Astrocyte of the hippocampus (primary cell): ENCODE measurements around the gene IGSF11.

ENCODE experiments used
- DNase-seq: peaks from one replicate; pipeline ENCODE4 v3.0.0; 2011; ENCODE audit warnings: low read depth, low spot score

The IGSF11 gene

DNA sequence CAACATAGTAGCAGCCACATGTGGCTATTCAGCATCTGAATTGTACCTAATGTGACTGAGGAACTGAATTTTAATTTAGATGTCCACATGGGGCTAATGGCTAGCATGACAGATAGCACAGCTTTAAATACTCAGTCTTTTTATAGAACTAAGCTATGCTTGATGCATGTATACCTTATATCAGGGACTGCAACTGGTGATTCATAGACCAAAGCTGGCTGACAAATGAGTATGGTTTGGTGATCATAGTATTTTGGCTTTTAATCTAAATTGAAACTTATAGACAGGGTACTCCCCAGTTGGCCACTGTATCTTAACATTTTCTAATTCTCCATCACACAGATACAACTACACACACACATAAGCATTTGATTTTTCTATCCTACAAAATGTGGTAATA is 83.6 kb downstream of the IGSF11 start:
- DNase-seq: no peak

DNA sequence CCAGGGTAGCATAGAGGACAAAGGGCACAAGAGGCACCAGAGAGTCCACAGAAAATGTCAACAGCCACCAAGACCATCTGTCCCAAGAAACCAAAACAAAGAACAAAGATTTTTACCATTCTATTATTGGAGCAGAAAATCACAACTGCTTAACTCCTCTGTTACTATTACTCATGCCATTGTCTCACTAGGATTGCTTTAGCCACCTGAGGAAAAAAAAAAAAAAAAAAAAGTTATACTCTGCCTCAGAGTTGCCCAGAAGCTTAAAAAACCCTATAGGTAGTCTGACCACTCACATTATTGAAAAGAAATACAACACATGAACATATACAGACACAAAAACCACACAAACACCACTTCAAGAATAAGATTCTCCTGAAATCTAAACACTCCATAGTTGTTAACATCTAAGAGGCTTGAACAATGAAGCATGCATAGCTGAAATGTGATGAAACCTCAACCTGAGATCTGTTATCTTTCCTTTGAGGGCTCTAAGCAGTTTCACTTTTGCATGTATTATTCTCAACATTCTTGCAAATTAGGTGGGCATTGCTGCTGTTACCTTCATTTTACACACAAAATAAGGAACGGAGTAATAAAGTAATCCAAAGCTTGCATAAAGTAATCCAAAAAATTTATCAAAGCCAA is 85.4 kb downstream of the IGSF11 start:
- DNase-seq: peak; percentile 4

DNA sequence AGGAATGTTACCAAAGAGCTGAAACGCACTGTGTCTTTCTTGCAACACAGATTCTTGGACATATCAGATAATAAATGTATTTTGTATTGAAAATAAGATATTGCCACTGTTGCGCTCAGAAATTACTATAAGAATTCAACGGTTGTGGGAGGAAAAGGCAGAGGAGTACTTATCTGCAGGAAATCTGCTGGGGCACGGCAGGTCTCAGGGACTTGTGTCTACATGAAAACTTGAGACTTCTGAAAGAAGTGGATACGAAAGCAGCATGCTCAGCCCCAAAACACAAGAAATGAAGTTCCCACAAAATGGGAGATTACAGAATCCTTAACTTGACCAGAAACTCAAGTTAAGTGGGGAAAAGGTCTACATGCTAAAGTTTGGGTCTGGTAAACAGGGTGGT is 86.5 kb downstream of the IGSF11 start:
- DNase-seq: no peak

DNA sequence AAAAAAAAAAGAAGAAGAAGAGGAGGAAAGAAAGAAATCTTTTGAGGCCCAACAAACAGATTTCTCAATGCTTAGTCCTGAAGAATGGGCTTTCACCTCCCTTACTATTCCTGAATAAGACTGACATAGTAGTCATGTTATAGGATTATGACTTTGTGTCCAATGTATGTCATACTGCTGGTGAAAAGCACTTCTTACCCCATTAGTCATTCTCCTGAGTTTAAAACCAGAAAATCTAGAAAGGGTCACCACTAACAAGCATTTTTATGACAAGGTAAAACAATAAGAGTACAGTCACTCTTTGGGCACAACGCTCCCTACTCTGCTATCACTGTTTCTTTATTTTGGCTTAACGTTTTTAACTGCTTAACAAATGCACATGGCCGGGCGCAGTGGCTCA is 88.2 kb downstream of the IGSF11 start:
- DNase-seq: no peak

DNA sequence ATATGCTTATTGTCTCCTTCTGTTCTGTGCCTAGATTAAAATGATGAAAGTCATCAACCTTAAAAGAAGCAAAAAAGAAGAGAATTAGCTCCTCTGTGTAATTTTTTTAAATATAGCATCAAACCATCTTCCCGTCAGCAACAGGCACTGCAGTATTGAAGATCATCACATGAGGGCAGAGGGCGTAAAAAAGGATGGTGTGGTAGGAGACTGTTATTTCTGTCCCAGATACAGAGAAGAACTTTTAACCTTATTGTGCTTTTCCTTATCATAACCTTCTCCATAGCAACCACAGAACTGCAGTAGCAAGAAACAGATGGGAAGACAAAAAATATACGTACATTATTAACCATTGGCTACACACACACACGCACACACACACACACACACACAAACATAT is 88.8 kb downstream of the IGSF11 start:
- DNase-seq: no peak

DNA sequence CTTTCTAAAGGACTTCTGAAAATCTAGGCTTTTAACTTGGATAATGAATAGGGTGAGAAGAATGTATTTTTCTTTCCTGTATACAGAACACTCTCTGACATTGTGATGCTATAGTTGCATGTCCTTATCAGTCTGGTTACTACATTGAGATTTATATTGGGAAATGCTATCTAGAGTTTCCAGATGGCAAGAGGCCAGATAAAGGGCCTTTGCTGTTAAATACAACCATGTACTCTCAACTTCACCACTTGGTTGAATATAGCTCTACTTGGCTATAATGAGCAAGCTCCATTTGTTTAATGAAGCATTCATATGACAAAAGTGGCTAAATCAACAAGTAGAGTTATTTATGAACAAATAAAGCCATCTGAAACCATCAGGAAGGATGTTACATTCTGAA is 91.0 kb downstream of the IGSF11 start:
- DNase-seq: no peak

DNA sequence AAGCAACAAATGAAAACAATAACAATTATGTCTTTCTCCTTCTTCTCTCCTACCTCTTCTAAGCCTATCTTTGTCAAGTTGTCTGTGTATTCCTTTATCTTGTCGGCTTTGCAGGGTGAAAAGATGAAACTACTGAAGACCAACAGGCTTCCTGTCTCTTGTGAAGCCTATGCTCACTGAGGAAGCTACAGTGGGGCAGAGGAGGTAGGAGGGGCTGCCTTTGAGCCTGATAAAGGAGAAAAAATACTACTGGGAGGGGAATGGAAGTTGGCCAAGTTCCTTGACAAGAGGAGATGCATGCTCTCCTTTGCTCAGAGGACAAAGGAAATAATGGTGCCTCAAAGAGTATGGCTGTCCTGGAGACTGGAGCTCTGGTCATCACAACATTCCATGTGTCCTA is 92.0 kb downstream of the IGSF11 start:
- no peak for DNase-seq

DNA sequence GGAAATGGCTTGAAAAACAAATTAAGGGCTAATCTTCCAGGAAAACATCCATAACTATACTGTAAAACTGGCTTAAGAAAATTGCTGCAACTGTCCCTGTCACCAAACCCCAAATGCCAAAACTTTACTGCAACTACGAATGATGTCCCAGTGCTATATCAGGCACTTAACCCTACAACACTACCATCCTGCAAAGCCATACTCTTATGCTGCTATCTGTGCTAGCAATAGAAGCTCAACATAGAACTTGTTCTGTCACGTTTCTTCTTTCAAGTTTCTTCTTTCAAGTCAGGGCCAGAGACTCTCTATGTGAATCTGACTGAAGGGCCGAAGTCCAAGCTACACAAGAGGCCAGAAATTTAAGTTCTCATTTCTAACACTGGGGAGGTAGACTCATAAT is 92.5 kb downstream of the IGSF11 start:
- no peak for DNase-seq

DNA sequence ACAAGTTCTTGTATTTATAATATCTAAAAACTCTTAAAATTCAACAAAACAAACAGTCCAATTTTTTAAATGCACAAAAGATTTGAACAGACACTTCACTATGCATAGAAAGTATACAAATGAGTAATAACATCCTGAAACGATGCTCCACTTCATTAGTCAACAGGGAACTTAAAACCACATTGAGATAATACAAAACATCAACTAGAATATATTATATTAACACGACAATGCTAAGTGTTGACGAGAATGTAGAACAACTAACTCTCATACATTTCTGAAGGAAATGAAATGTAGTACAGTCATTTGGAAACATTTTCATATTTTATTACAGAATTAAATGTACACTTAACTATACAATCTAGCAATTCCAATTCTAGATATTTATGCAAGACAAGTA is 93.4 kb downstream of the IGSF11 start:
- DNase-seq: no peak

DNA sequence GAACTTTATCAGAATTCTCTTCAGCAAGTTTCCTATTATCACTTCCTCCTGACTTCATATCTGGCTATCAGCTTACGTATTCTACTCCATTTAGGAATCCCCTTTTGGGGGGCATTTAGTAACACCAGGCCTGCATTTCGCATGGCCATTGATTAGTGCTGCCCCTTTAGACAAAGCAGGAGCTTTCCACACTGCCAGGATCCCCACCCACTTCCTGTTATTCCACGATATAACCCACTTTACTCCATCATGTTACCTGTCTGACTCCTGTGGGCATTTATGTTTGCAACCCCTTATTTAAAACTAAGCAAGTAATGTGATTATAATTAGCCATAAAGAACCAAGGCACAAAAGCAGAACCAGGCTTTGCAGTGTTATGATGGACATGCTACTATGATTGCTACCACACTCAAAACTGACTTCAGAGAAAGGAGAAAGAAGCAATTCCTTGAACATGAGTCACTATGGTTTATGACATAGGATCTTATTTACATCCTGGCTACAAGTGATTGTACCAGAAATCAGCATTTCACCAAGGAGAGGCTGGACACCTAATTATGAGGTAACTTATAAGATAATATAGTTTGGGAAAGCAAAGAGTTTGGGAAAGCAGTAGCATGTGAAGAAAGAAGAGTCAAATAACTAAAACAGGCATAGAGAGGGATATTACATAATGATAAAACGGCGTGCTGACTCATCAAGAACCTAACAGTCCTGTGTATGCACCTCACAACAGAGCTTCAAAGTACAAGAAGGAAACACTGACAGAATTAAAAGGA is 96.3 kb downstream of the IGSF11 start:
- DNase-seq: peak; percentile 26

DNA sequence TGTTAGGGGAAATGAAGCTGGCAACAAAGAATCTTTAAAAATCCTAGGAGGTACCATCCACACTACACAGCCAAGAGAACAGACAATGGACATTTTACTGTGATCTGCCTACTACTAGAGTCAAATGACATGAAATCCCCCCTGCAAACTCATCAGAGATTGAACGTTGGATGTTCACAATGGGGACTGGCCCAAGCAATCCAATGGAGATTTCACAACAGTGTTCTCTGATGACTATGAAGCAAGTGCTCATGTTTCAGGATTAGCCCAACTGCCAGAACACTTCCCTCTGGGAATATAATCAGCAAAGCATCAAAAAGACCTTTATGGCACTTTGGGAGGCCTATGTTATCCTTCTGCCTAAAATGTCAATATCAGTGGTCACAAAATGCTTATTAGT is 97.8 kb downstream of the IGSF11 start:
- DNase-seq: no peak

DNA sequence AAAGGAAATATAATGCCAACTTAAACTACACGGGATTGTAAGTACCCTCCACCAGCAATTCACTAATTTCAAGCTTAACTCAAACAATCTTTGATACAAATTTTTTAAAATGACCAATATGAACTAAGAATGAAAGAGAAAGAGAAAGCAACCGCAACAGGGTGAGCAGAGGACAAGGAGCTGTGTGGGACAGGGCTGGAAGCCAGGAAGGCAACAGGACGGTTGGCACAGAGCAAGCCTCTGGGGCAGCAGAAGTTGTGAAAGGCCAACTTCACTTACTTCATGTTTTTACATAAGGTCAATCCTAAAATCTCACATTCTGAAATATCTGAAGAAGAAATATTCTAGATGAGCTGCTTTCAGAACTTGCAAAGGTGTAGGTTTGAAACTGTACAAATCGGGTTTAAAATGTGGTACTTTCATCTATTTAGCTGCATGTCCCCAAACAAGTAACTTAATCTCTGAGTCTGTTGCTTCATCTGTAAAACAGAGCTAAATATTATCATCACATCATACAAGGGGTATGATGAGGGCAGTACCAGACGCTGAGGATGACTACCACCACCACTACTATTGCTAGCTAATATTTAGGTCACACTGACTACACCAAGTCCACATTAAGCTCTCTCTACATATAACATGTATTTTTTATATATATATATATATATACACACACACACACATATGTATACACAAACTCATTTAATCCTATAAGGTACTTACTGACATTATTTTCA is 101.7 kb downstream of the IGSF11 start:
- DNase-seq: no peak

DNA sequence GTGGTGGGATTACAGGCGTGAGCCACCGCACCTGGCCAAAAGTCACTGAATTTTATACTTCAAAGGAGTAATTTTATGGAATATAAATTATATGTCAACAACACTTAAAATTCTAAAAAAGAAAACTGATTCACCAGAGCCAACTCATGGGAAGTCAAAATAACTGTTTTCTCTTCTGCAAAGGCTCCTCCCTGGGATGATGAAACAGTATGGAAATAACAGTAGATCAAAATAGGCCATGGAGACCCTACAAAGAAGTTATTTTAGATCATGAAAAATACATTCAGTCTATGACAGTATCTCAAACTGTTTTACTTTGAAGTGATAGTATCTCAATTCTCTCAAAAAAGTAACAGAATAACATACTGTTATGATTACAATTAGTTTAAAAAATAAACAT is 102.7 kb downstream of the IGSF11 start:
- DNase-seq: no peak

DNA sequence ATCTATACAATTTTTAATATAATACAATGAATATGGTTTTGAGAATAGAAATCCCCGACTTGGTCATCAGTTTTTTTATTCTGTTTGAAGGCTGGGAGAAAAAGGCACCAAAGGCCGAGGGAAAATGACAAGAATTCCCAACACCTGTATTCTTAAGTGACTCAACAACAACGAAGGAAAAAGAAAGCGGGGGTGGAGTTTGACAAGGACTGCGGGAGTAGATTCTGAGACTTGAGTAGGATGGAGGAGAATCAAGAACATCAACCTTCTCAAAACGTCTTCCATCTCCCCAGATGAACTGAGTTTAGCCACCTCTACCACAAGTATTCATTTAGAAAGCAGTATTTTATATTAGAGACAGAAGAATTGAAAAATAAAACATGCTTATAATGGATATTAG is 107.2 kb downstream of the IGSF11 start:
- no peak for DNase-seq

DNA sequence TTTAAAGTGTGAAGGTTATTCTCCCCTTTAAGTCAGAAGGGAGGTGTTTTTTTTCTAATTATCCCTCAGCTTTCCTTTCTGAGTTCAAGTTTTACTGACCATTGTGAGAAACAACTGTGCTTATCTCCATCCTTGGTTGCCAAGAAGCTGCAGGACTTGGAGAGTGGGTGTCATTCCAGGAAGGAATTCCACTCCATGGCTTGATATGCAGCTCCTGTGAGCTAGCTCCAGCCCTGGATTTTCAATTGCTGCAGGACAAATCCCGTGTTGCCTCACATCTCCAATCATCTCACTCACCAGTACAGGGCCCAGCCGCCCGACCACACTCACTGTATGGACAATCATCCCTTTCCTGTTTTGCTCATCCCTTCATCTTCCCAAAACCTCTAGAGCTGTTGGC is 122.5 kb downstream of the IGSF11 start:
- no peak for DNase-seq

DNA sequence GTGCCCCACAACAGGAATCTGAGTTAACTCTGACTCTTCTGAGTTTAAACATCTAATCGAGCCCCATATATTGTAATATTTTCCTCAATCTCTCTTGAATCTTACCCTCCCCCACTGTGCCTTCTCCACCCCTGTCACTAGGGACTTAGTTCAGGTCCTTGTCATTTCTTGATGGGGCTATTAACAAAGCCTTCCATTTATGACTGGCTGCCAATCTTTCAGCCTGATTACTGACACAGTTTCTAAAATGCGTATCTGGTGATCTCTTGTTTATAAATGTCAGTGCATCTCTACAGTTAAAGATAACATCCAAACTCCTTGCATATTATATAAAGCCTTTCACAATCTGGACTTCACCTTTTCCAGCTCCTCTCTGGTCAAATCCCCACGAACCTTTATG is 124.3 kb downstream of the IGSF11 start:
- no peak for DNase-seq

DNA sequence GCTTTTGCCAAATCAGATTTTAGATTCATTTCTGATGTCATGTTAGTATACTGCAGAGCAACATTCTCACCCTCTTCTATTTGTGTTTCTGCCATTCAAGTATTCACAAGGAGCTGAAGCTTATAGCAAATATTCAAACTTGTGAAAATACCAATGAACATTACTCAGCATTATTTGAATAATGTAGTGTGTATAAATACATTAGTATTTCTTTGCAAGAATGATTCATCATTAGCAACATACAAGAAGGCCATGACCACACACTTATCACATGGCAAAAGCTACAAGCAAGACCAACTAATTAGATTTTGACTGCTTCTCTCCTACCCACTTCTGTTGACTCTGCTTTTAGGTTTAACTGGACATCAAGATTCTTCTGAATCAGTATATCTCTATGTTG is 124.9 kb downstream of the IGSF11 start:
- peak; percentile 25 for DNase-seq

DNA sequence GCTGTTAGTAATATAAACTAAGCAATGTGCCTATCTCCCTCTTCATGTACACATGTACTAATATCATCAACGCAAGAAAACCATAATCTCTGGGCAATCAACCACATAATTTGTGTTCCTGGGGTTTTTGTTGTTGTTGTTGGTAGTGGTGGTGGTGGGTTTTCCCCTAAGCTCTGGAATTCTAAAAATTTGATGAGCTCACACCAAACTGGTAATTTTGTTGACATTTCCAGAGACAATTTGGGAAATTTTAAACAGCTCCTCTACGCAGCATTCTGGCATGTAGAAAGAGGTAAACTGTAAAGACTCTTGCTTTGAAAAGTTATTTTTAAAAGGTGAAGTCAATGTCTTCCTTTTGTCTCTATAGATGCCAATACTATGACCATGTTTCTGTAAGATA is 126.7 kb downstream of the IGSF11 start:
- DNase-seq: peak; percentile 46

DNA sequence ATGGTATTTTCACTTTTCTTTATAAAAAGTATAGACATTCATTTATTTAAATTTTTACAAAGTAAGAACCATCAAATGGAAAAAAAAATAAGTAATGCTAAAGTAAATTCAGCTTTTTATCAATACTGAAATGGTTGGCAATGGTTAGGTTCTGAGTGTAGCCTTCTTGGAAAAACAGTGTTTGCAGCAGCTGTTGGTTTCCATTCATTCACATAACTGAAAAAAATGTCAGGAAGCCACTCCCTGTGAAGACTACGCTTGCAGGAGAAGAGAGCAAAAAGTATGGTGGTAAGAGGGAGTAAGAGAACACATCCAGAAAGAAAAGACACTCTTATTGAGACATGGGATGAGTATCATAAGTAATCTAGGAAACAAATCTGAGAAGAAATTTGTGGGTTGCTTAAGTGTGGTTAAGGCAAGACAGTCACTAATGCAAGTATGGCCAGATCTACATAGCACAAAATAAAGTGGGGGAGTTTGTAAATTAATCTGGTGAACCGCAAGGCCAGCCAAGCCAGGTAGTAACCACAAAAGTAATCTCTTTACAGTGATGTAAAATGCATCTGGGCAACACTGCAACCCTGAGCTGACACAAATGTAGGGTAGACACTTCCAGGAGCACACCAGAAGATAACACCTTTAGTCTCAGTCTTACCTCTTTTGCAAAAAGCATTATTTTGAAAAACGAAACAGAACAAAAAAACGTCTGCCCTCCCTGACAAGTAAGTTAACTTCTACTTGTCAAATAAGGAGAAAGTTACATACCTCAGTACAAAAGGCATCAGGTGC is 133.7 kb downstream of the IGSF11 start:
- DNase-seq: no peak

DNA sequence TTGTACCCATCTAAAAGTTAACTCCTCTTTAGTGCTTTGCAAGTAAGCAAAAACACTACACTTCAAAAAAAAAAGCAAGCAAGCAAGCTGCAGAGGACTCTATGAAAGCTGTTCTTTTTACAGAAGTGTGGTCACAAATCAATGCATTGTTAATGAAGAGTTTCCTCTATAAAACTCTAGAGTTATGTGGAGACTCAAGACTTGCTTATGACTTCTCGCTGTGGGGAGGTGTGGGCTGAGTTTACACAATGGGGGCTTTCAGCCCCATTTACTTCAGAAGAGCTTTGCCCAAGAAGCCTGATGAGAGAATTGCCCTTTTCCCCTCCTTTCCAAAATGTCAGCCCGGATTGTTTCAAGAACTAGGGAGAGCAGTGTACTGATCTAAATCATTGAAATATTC is 144.4 kb downstream of the IGSF11 start:
- DNase-seq: no peak

DNA sequence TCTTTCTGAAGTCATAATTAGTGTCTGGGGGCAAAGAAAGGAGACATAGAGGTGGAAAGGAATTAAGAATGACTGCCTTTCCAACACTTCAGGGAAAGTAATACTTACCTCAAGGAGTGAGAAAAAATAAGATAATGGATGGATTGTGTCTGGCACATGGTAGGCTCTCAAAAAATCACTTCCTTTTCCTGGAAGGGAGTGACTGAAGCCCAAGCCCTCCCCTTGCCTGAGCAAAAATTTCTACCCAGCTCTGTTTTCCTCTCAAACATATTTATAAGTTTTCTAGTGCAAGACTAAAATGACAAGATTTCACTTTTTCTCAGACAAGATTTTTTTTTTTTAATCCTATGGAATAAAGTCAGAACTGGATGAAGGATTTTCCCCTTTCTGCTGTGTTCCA is 145.0 kb downstream of the IGSF11 start:
- DNase-seq: no peak

DNA sequence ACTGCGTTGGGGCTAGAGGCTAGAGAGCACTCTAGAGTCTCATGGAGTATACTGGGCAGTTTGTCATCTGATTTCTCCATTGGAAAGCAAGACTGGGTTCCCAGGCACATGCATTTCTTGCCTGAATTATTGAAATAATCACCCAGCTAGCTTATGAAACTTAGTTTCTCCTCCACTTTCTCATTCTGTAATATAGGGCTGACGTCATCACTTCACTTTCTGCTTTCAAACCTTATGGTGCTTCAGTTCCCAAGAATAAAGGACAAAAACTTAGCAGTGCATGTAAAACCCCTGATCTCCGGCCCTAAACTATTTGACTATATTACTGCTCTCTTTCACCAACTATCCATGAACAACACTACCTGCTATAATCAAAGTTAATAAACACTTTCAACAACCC is 147.9 kb downstream of the IGSF11 start:
- DNase-seq: no peak
